Measurements from ENCODE around the gene ST6GALNAC3.

- TF ChIP-seq POLR2A (IDR thresholded peaks at IDR 0.05) = no peak
- TF ChIP-seq CTCF (IDR thresholded peaks at IDR 0.05) = no peak
Observed at GRCh38 chr1:76354236-76354635, 279.7 kb downstream of the ST6GALNAC3 start.

Data from heart left ventricle (tissue), 13 donors.